IMR-90 (cell line): ENCODE measurements around the gene RANBP2. TPM values are rescaled to one million over a fixed set of nuclear protein-coding genes. Genes with fewer than 3 reads are reported as not detected.
"Not testable (repeated sequence)": the region's sequence is repeated elsewhere in the genome, so short reads cannot be mapped to it uniquely, and the experiment has no call there.

Source experiments
- ATAC-seq: fragments of 200-7000 bp; cut with Tn5 transposase; 2 replicates; pipeline ENCODE4 v1.9.1; 2020; ENCODE audit warnings: low read depth, mild to moderate bottlenecking, moderate library complexity
- BruUV-seq: library from RNA; stranded (reverse); fragments of 400-500 nt; replicated peaks from 2 replicates; lab custom pipeline; 2021; lab: Mats Ljungman, UMichigan
- CTCF ChIA-PET: fragments of 300-600 bp; formaldehyde crosslinking; extraction: SDS; loops from one replicate; lab custom pipeline; 2021; ENCODE audit warnings: antibody characterized with exemption; lab: Yijun Ruan, JAX
- POLR2A ChIA-PET: fragments of 300-600 bp; sonication (Branson Sonifier 250); formaldehyde crosslinking; loops from one replicate; lab custom pipeline; 2022; ENCODE audit warnings: antibody characterized with exemption; ENCODE audit not compliant: unreplicated experiment; lab: Charles Lee
- DNase-seq: peaks from one replicate; pipeline ENCODE4 v3.0.0; 2013
- H2AFZ ChIP-seq: replicated peaks from 2 replicates; pipeline ENCODE3; 2013; ENCODE audit warnings: low read length, mild to moderate bottlenecking; ENCODE audit not compliant: poor library complexity
- H2AK5ac ChIP-seq: 2 replicates; pipeline ENCODE4 v1.6.1; 2013; ENCODE audit warnings: low read depth, low read length, inconsistent platforms
- H2AK9ac ChIP-seq: replicated peaks from 2 replicates; pipeline ENCODE3; 2013; ENCODE audit warnings: mild to moderate bottlenecking, low read depth, low read length, moderate library complexity; ENCODE audit not compliant: poor library complexity
- H2BK120ac ChIP-seq: 2 replicates; pipeline ENCODE4 v1.6.1; 2013; ENCODE audit warnings: low read depth, low read length, inconsistent platforms
- H2BK15ac ChIP-seq: 3 replicates; pipeline ENCODE4 v1.6.1; 2013; ENCODE audit warnings: low read depth, low read length, inconsistent platforms
- H2BK20ac ChIP-seq: 2 replicates; pipeline ENCODE4 v1.6.1; 2013; ENCODE audit warnings: low read depth, mild to moderate bottlenecking, inconsistent platforms, low read length, moderate library complexity
- H2BK5ac ChIP-seq: 2 replicates; pipeline ENCODE4 v1.6.1; 2013; ENCODE audit warnings: mild to moderate bottlenecking, low read depth, low read length, inconsistent platforms; ENCODE audit not compliant: poor library complexity, severe bottlenecking
- H3K14ac ChIP-seq: replicated peaks from 2 replicates; pipeline ENCODE4 v1.6.1; 2013; ENCODE audit warnings: low read depth, low read length, inconsistent platforms
- H3K18ac ChIP-seq: 2 replicates; pipeline ENCODE4 v1.6.1; 2013; ENCODE audit warnings: low read depth, low read length, control low read depth
- H3K23ac ChIP-seq: 2 replicates; pipeline ENCODE4 v1.6.1; 2013; ENCODE audit warnings: low read depth, low read length, inconsistent platforms
- H3K27ac ChIP-seq: 2 replicates; pipeline ENCODE4 v1.5.1; 2013; ENCODE audit warnings: mild to moderate bottlenecking, control low read depth, low read length; ENCODE audit not compliant: insufficient read depth
- H3K27me3 ChIP-seq: 2 replicates; pipeline ENCODE4 v1.6.1; 2013; ENCODE audit warnings: low read length; ENCODE audit not compliant: control insufficient read depth, insufficient read depth
- H3K36me3 ChIP-seq: 2 replicates; pipeline ENCODE4 v1.6.1; 2013; ENCODE audit warnings: low read length, mixed read lengths; ENCODE audit not compliant: control insufficient read depth, insufficient read depth
- H3K4ac ChIP-seq: 2 replicates; pipeline ENCODE4 v1.6.1; 2013; ENCODE audit warnings: low read depth, low read length, inconsistent platforms
- H3K4me1 ChIP-seq: 2 replicates; pipeline ENCODE4 v1.6.1; 2013; ENCODE audit warnings: low read length, mixed read lengths; ENCODE audit not compliant: control insufficient read depth, insufficient read depth
- H3K4me2 ChIP-seq: 2 replicates; pipeline ENCODE4 v1.6.1; 2013; ENCODE audit warnings: low read depth, mild to moderate bottlenecking, control low read depth, low read length, moderate library complexity
- H3K4me3 ChIP-seq: 2 replicates; pipeline ENCODE4 v1.5.1; 2013; ENCODE audit warnings: low read depth, mild to moderate bottlenecking, control low read depth, low read length, moderate library complexity; ENCODE audit not compliant: insufficient read depth
- H3K56ac ChIP-seq: 2 replicates; pipeline ENCODE4 v1.6.1; 2013; ENCODE audit warnings: low read length, inconsistent platforms; ENCODE audit not compliant: insufficient read depth; ENCODE audit errors: extremely low read depth
- H3K79me1 ChIP-seq, 2 experiments: 2 replicates each; pipeline ENCODE4 v1.6.1; 2013; ENCODE audit warnings: low read length in 2 of 2, inconsistent platforms in 1 of 2, low read depth in 1 of 2
- H3K9ac ChIP-seq: 2 replicates; pipeline ENCODE4 v1.6.1; 2013; ENCODE audit warnings: low read depth, low read length, control low read depth
- H3K9me1 ChIP-seq: 2 replicates; pipeline ENCODE4 v1.6.1; 2013; ENCODE audit warnings: low read length, inconsistent platforms; ENCODE audit not compliant: insufficient read depth
- H3K9me3 ChIP-seq: 2 replicates; pipeline ENCODE4 v1.6.1; 2013; ENCODE audit warnings: low read length; ENCODE audit not compliant: control insufficient read depth, insufficient read depth
- H4K20me1 ChIP-seq: 2 replicates; pipeline ENCODE4 v1.6.1; 2013; ENCODE audit warnings: low read length, inconsistent platforms; ENCODE audit not compliant: insufficient read depth
- H4K5ac ChIP-seq: 2 replicates; pipeline ENCODE4 v1.6.1; 2013; ENCODE audit warnings: mild to moderate bottlenecking, low read depth, low read length, control low read depth
- H4K8ac ChIP-seq, 2 experiments: 2 replicates each; pipeline ENCODE4 v1.6.1; 2013; ENCODE audit warnings: low read depth in 2 of 2, low read length in 2 of 2, control low read depth in 1 of 2, inconsistent platforms in 1 of 2
- H4K91ac ChIP-seq: 2 replicates; pipeline ENCODE4 v1.6.1; 2013; ENCODE audit warnings: low read depth, low read length, inconsistent platforms; ENCODE audit not compliant: insufficient read depth
- WGBS, 2 experiments: methylation state at CpG; one replicate each; pipeline versions ENCODE4 v1.1.5 to v1.1.7; 2013; ENCODE audit warnings: missing lambda C conversion rate in 2 of 2; ENCODE audit not compliant: insufficient read length in 1 of 2; ENCODE audit errors: extremely low coverage in 2 of 2; 5-methylcytosine and 5-hydroxymethylcytosine counted together
- dilution Hi-C: fragments of 300-500 bp; cut with HindIII; formaldehyde crosslinking; loops from one replicate; pipeline ENCODE4 v1.14.3; 2018; ENCODE audit warnings: low sequenced_read_pairs; ENCODE audit not compliant: unreplicated experiment
- in situ Hi-C: fragments of 300-500 bp; cut with MboI; formaldehyde crosslinking; loops from 3 replicates; pipeline ENCODE4 v1.14.3; 2019; ENCODE audit warnings: low sequenced_read_pairs, inconsistent platforms, mixed read lengths
- intact Hi-C: fragments of 100-400 bp; cut with micrococcal nuclease; formaldehyde crosslinking; loops from 2 replicates; pipeline ENCODE4 v1.10.0; 2022
- polyA plus RNA-seq, 3 experiments: library from polyadenylated mRNA; depleted of rRNA; stranded (reverse); fragments of >200 nt; gene quantifications; 2 replicates each; pipeline ENCODE4 v1.2.3, GENCODE V29; 2012; ENCODE audit warnings: low replicate concordance in 1 of 3
- total RNA-seq: library from RNA; depleted of rRNA; stranded (reverse); fragments of >200 nt; gene quantifications from 2 replicates; pipeline ENCODE4 v1.2.3, GENCODE V29; 2012

The RANBP2 gene
- total and polyA plus RNA-seq, 2 of the 4 experiments (the other 2 are of a cell fraction): 9.8 to 64.9 TPM

DNA sequence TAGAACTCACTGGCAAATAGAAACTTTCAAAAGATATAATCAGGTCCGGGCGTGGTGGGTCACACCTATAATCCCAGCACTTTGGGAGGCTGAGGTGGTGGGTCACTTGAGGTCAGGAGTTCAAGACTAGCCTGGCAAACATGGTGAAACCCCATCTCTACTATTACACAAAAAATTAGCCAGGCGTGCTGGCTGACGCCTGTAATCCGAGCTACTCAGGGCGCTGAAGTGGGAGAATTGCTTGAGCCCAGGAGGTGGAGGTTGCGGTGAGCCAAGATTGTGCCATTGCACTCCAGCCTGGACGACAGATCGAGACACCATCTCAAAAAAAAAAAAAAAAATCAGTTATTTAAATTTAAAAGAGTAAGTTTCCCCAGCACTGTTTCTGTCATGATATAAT lies 38.7 kb downstream of the RANBP2 start:
- H3K4ac ChIP-seq, CTCF ChIA-PET: not testable (repeated sequence)

DNA sequence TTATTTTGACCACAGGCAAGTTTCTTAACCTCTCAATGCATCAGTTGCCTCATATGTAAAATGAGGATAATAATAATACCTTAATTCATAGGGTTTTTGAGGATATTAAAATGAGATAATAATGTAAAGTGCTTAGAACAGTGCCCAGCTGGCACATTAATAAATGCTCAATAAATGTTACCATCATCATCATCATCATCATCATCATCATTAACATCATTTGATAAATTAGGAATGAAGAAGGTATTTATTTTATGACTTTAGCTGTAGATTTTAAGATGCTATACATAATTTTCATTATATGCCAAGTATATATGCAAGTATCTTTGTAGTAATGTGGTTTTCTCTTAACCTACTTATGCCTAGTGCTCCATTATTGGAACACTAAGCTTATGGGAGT lies 43.3 kb downstream of the RANBP2 start:
- H4K91ac ChIP-seq, H3K4me1 ChIP-seq, H2AK9ac ChIP-seq, DNase-seq, H3K14ac ChIP-seq, H2AK5ac ChIP-seq, H3K27ac ChIP-seq, H2BK120ac ChIP-seq, H3K27me3 ChIP-seq, CTCF ChIA-PET, H2AFZ ChIP-seq, intact Hi-C loops, H3K9ac ChIP-seq, H3K9me1 ChIP-seq, H2BK15ac ChIP-seq, H3K9me3 ChIP-seq, dilution Hi-C loops, H2BK20ac ChIP-seq, H3K23ac ChIP-seq, ATAC-seq, H4K5ac ChIP-seq, H3K4me2 ChIP-seq, H4K20me1 ChIP-seq, H3K4me3 ChIP-seq, BruUV-seq, H4K8ac ChIP-seq, in situ Hi-C loops, H3K18ac ChIP-seq, H3K4ac ChIP-seq, H3K56ac ChIP-seq, H2BK5ac ChIP-seq: not testable (repeated sequence)
- H3K79me1 ChIP-seq: peaks cover 21 to 25% of the 10 kb centered on the region in 2 experiments
- H3K36me3 ChIP-seq: peaks cover 25% of the 10 kb centered on the region
- POLR2A ChIA-PET: interaction anchor here (0.6 kb wide), 1 partner anchor 145 kb away, joined by 3 read pairs; no protein-coding TSS in a partner anchor

More for the DNA sequence above, 38.7 kb downstream of the RANBP2 start:
- H4K91ac ChIP-seq, H2BK120ac ChIP-seq, H2BK15ac ChIP-seq, H3K27ac ChIP-seq, H3K4me3 ChIP-seq, H2BK5ac ChIP-seq, H2AK5ac ChIP-seq, H2AFZ ChIP-seq, H4K20me1 ChIP-seq, H3K4me1 ChIP-seq, in situ Hi-C loops, H3K9me3 ChIP-seq, H3K18ac ChIP-seq, H3K27me3 ChIP-seq, H4K5ac ChIP-seq, DNase-seq, H4K8ac ChIP-seq, H3K36me3 ChIP-seq, intact Hi-C loops, H3K9me1 ChIP-seq, H3K23ac ChIP-seq, H3K14ac ChIP-seq, H3K79me1 ChIP-seq, BruUV-seq, H3K4me2 ChIP-seq, ATAC-seq, H2AK9ac ChIP-seq, POLR2A ChIA-PET, H2BK20ac ChIP-seq, H3K9ac ChIP-seq, dilution Hi-C loops, H3K56ac ChIP-seq: not testable (repeated sequence)
- WGBS, 2 experiments: no CpG with 5 or more reads among the region's 9 CpGs
